Liver (tissue), 3 donors: Measurements from ENCODE around the gene OR6K6.

Experiments used
- CTCF ChIP-seq: fragments of 150-350 bp; IDR thresholded peaks from 2 replicates; pipeline ENCODE4 v1.5.1; 2017; ENCODE audit warnings: improper control_type of control experiment, low read depth, low read length; ENCODE audit not compliant: missing input control
- FOXA1 ChIP-seq: IDR thresholded peaks from 2 replicates; pipeline ENCODE4 v1.6.1; 2016; ENCODE audit warnings: antibody characterized with exemption
- FOXA2 ChIP-seq: IDR thresholded peaks from 2 replicates; pipeline ENCODE4 v1.6.1; 2016; ENCODE audit warnings: antibody characterized with exemption
- GABPA ChIP-seq, 2 donors: IDR thresholded peaks in 1 of 2; conservative IDR thresholded peaks in 1 of 2; 2 replicates each; pipeline ENCODE4 v1.6.1; 2016; ENCODE audit warnings: antibody characterized with exemption in 2 of 2, mild to moderate bottlenecking in 1 of 2, moderate library complexity in 1 of 2
- MAX ChIP-seq: IDR thresholded peaks from 2 replicates; pipeline ENCODE4 v1.6.1; 2016; ENCODE audit warnings: antibody characterized with exemption
- REST ChIP-seq: IDR thresholded peaks from 2 replicates; pipeline ENCODE4 v1.6.1; 2016; ENCODE audit warnings: antibody characterized with exemption, mild to moderate bottlenecking
- RXRA ChIP-seq, 2 donors: IDR thresholded peaks; 2 replicates each; pipeline ENCODE4 v1.6.1; 2017 to 2018; ENCODE audit warnings: antibody characterized with exemption in 2 of 2, mild to moderate bottlenecking in 1 of 2
- SP1 ChIP-seq: IDR thresholded peaks from 2 replicates; pipeline ENCODE4 v1.6.1; 2018; ENCODE audit warnings: antibody characterized with exemption, mild to moderate bottlenecking
- TAF1 ChIP-seq: conservative IDR thresholded peaks from 2 replicates; pipeline ENCODE4 v1.6.1; 2016; ENCODE audit warnings: antibody characterized with exemption, mild to moderate bottlenecking
- ZBTB33 ChIP-seq: IDR thresholded peaks from 2 replicates; pipeline ENCODE4 v1.6.1; 2016; ENCODE audit warnings: antibody characterized with exemption
- donor health status: healthy.
- donor health status: healthy.

GRCh38 chr1:158731707-158732106 lies 22.8 kb upstream of the OR6K6 start:
- no peak for TF ChIP-seq CTCF
- no peak for TF ChIP-seq TAF1
- no peak for TF ChIP-seq MAX
- TF ChIP-seq REST, result no peak
- TF ChIP-seq FOXA1, result no peak
- TF ChIP-seq ZBTB33, result no peak
- no peak for TF ChIP-seq FOXA2
- no peak for TF ChIP-seq SP1
- TF ChIP-seq GABPA (IDR thresholded peaks at IDR 0.05 in 1 of 2, conservative IDR thresholded peaks at IDR 0.05 in 1 of 2), result no peak
- no peak for TF ChIP-seq RXRA (IDR thresholded peaks at IDR 0.05)
